Thyroid gland (tissue), 4 donors: ENCODE data around the gene NFKBIA.

Experiments
- CTCF ChIP-seq, 6 experiments: fragments of 200-600 bp in 3 of 6; fragments of 450-650 bp in 3 of 6; sonication (generic) in 3 of 6; IDR thresholded peaks; one replicate each; pipeline ENCODE4 v1.5.1; 2016 to 2019; ENCODE audit warnings: antibody characterized with exemption in 6 of 6, mild to moderate bottlenecking in 2 of 6, inconsistent platforms in 1 of 6, moderate library complexity in 1 of 6
- POLR2A ChIP-seq, 2 donors: fragments of 450-650 bp; IDR thresholded peaks; one replicate each; pipeline ENCODE4 v1.6.1; 2017; ENCODE audit warnings: antibody characterized with exemption in 2 of 2, mild to moderate bottlenecking in 2 of 2, moderate library complexity in 1 of 2

DNA sequence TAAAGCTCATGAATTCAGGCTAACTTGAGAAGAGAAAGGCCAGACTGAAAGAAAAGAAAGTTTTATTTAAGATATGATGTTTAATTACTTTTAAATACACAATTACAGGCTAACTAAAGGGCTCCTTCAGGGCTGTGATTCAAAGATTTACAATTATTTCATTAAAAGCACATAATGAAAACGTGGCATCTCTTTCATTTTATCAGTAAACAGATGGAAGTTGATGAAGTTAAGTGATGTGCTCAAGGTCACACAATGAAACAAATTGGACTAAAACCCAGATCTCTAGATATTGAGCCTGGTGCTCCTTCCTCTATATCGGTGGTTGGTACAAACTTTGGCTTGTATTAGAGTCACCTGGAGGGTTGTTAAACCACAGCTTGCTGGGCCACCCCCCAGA lies 13.5 kb upstream of the NFKBIA start:
- no peak for TF ChIP-seq CTCF (IDR thresholded peaks at IDR 0.05)
- no peak for TF ChIP-seq POLR2A (IDR thresholded peaks at IDR 0.05)
